Measurements from ENCODE around the gene PCCA.

PCCA gene

GRCh38 chr13:100389617-100390016 is 300.7 kb downstream of the PCCA start:
- no peaks in the 10 kb centered on the region for H3K36me3 ChIP-seq (ENCODE audit: control insufficient read depth, insufficient read depth, low read length)
- no peak overlapping the region for H3K4me3 ChIP-seq (ENCODE audit: low read length)
- H3K9ac ChIP-seq (ENCODE audit: low read length) = no peak overlapping the region
- H3K27me3 ChIP-seq (ENCODE audit: control insufficient read depth, insufficient read depth, low read length) = no peaks in the 10 kb centered on the region
- no peaks in the 10 kb centered on the region for H3K4me1 ChIP-seq (ENCODE audit: control insufficient read depth, insufficient read depth, low read length)
- H3K9me3 ChIP-seq (ENCODE audit: control insufficient read depth, low read length) = no peaks in the 10 kb centered on the region

- Histone ChIP-seq H3K27me3 (ENCODE audit: control insufficient read depth, insufficient read depth, low read length) (no peaks in the 10 kb centered on the region), H3K4me1 (ENCODE audit: control insufficient read depth, insufficient read depth, low read length) (no peaks in the 10 kb centered on the region), H3K36me3 (ENCODE audit: control insufficient read depth, insufficient read depth, low read length) (no peaks in the 10 kb centered on the region), H3K4me3 (ENCODE audit: low read length) (no peak overlapping the region), H3K9ac (ENCODE audit: low read length) (no peak overlapping the region), H3K9me3 (ENCODE audit: control insufficient read depth, low read length) (no peaks in the 10 kb centered on the region)
These were observed 304.1 kb downstream of the PCCA start for GRCh38 chr13:100392709-100393630.

- H3K4me3 ChIP-seq (ENCODE audit: low read length) = no peak overlapping the region
- H3K9ac ChIP-seq (ENCODE audit: low read length) = no peak overlapping the region
- H3K4me1 ChIP-seq (ENCODE audit: control insufficient read depth, insufficient read depth, low read length) = no peaks in the 10 kb centered on the region
- no peaks in the 10 kb centered on the region for H3K36me3 ChIP-seq (ENCODE audit: control insufficient read depth, insufficient read depth, low read length)
- no peaks in the 10 kb centered on the region for H3K27me3 ChIP-seq (ENCODE audit: control insufficient read depth, insufficient read depth, low read length)
- no peaks in the 10 kb centered on the region for H3K9me3 ChIP-seq (ENCODE audit: control insufficient read depth, low read length)
These were observed 305.3 kb downstream of the PCCA start for GRCh38 chr13:100394005-100394695.

GRCh38 chr13:100395698-100396373 is 306.9 kb downstream of the PCCA start:
- Histone ChIP-seq H3K9me3 (ENCODE audit: control insufficient read depth, low read length) (no peaks in the 10 kb centered on the region), H3K36me3 (ENCODE audit: control insufficient read depth, insufficient read depth, low read length) (no peaks in the 10 kb centered on the region), H3K4me3 (ENCODE audit: low read length) (no peak overlapping the region), H3K27me3 (ENCODE audit: control insufficient read depth, insufficient read depth, low read length) (no peaks in the 10 kb centered on the region), H3K4me1 (ENCODE audit: control insufficient read depth, insufficient read depth, low read length) (no peaks in the 10 kb centered on the region), H3K9ac (ENCODE audit: low read length) (no peak overlapping the region)

- no peaks in the 10 kb centered on the region for H3K27me3 ChIP-seq (ENCODE audit: control insufficient read depth, insufficient read depth, low read length)
- no peaks in the 10 kb centered on the region for H3K9me3 ChIP-seq (ENCODE audit: control insufficient read depth, low read length)
- no peaks in the 10 kb centered on the region for H3K36me3 ChIP-seq (ENCODE audit: control insufficient read depth, insufficient read depth, low read length)
- H3K4me3 ChIP-seq (ENCODE audit: low read length) = no peak overlapping the region
- H3K9ac ChIP-seq (ENCODE audit: low read length) = no peak overlapping the region
- H3K4me1 ChIP-seq (ENCODE audit: control insufficient read depth, insufficient read depth, low read length) = no peaks in the 10 kb centered on the region
These were observed 307.9 kb downstream of the PCCA start for GRCh38 chr13:100396776-100397175.

GRCh38 chr13:100397627-100398026 is 308.7 kb downstream of the PCCA start:
- no peak overlapping the region for H3K9ac ChIP-seq (ENCODE audit: low read length)

GRCh38 chr13:100398360-100398759 is 309.5 kb downstream of the PCCA start:
- H3K4me1 ChIP-seq (ENCODE audit: control insufficient read depth, insufficient read depth, low read length) = no peaks in the 10 kb centered on the region
- H3K9me3 ChIP-seq (ENCODE audit: control insufficient read depth, low read length) = no peaks in the 10 kb centered on the region

More at GRCh38 chr13:100397627-100398026, 308.7 kb downstream of the PCCA start:
- Histone ChIP-seq H3K9me3 (ENCODE audit: control insufficient read depth, low read length) (no peaks in the 10 kb centered on the region), H3K4me1 (ENCODE audit: control insufficient read depth, insufficient read depth, low read length) (no peaks in the 10 kb centered on the region), H3K4me3 (ENCODE audit: low read length) (no peak overlapping the region), H3K27me3 (ENCODE audit: control insufficient read depth, insufficient read depth, low read length) (no peaks in the 10 kb centered on the region), H3K36me3 (ENCODE audit: control insufficient read depth, insufficient read depth, low read length) (no peaks in the 10 kb centered on the region)

GRCh38 chr13:100399455-100399854 is 310.6 kb downstream of the PCCA start:
- Histone ChIP-seq H3K36me3 (ENCODE audit: control insufficient read depth, insufficient read depth, low read length) (no peaks in the 10 kb centered on the region), H3K9ac (ENCODE audit: low read length) (no peak overlapping the region), H3K4me3 (ENCODE audit: low read length) (no peak overlapping the region), H3K4me1 (ENCODE audit: control insufficient read depth, insufficient read depth, low read length) (no peaks in the 10 kb centered on the region), H3K9me3 (ENCODE audit: control insufficient read depth, low read length) (no peaks in the 10 kb centered on the region), H3K27me3 (ENCODE audit: control insufficient read depth, insufficient read depth, low read length) (no peaks in the 10 kb centered on the region)

More at GRCh38 chr13:100398360-100398759, 309.5 kb downstream of the PCCA start:
- H3K36me3 ChIP-seq (ENCODE audit: control insufficient read depth, insufficient read depth, low read length) = no peaks in the 10 kb centered on the region
- no peak overlapping the region for H3K9ac ChIP-seq (ENCODE audit: low read length)
- H3K4me3 ChIP-seq (ENCODE audit: low read length) = no peak overlapping the region
- no peaks in the 10 kb centered on the region for H3K27me3 ChIP-seq (ENCODE audit: control insufficient read depth, insufficient read depth, low read length)

GRCh38 chr13:100403675-100404074 is 314.8 kb downstream of the PCCA start:
- H3K9me3 ChIP-seq (ENCODE audit: control insufficient read depth, low read length) = no peaks in the 10 kb centered on the region
- H3K4me1 ChIP-seq (ENCODE audit: control insufficient read depth, insufficient read depth, low read length) = no peaks in the 10 kb centered on the region
- H3K4me3 ChIP-seq (ENCODE audit: low read length) = no peak overlapping the region
- no peaks in the 10 kb centered on the region for H3K36me3 ChIP-seq (ENCODE audit: control insufficient read depth, insufficient read depth, low read length)
- no peaks in the 10 kb centered on the region for H3K27me3 ChIP-seq (ENCODE audit: control insufficient read depth, insufficient read depth, low read length)
- H3K9ac ChIP-seq (ENCODE audit: low read length) = no peak overlapping the region

- Histone ChIP-seq H3K9me3 (ENCODE audit: control insufficient read depth, low read length) (peaks cover 8% of the 10 kb centered on the region), H3K36me3 (ENCODE audit: control insufficient read depth, insufficient read depth, low read length) (no peaks in the 10 kb centered on the region), H3K4me1 (ENCODE audit: control insufficient read depth, insufficient read depth, low read length) (no peaks in the 10 kb centered on the region), H3K9ac (ENCODE audit: low read length) (no peak overlapping the region), H3K27me3 (ENCODE audit: control insufficient read depth, insufficient read depth, low read length) (no peaks in the 10 kb centered on the region), H3K4me3 (ENCODE audit: low read length) (no peak overlapping the region)
These were observed 320.2 kb downstream of the PCCA start for GRCh38 chr13:100409132-100409531.

- no peak overlapping the region for H3K9ac ChIP-seq (ENCODE audit: low read length)
- no peak overlapping the region for H3K4me3 ChIP-seq (ENCODE audit: low read length)
- no peaks in the 10 kb centered on the region for H3K4me1 ChIP-seq (ENCODE audit: control insufficient read depth, insufficient read depth, low read length)
- no peaks in the 10 kb centered on the region for H3K36me3 ChIP-seq (ENCODE audit: control insufficient read depth, insufficient read depth, low read length)
- H3K27me3 ChIP-seq (ENCODE audit: control insufficient read depth, insufficient read depth, low read length) = no peaks in the 10 kb centered on the region
- H3K9me3 ChIP-seq (ENCODE audit: control insufficient read depth, low read length) = no peaks in the 10 kb centered on the region
These were observed 334.5 kb downstream of the PCCA start for GRCh38 chr13:100423375-100423774.

- Histone ChIP-seq H3K27me3 (ENCODE audit: control insufficient read depth, insufficient read depth, low read length) (no peaks in the 10 kb centered on the region), H3K9ac (ENCODE audit: low read length) (no peak overlapping the region), H3K4me1 (ENCODE audit: control insufficient read depth, insufficient read depth, low read length) (no peaks in the 10 kb centered on the region), H3K4me3 (ENCODE audit: low read length) (no peak overlapping the region), H3K36me3 (ENCODE audit: control insufficient read depth, insufficient read depth, low read length) (no peaks in the 10 kb centered on the region), H3K9me3 (ENCODE audit: control insufficient read depth, low read length) (no peaks in the 10 kb centered on the region)
These were observed 340.1 kb downstream of the PCCA start for GRCh38 chr13:100428986-100429385.
